Liver (tissue), 9 donors: Measurements from ENCODE around the gene ELAC1. TPM values are rescaled to one million over a fixed set of nuclear protein-coding genes. Genes with fewer than 3 reads are reported as not detected.

ENCODE experiments used
- DNase-seq: peaks from one replicate; pipeline ENCODE4 v3.0.0-alpha.2; 2017; ENCODE audit warnings: low spot score
- H3K27ac ChIP-seq, 2 donors: one replicate each; pipeline ENCODE4 v1.7.0; 2013; ENCODE audit warnings: inconsistent platforms in 2 of 2, low read length in 2 of 2, control low read depth in 1 of 2, low read depth in 1 of 2, mild to moderate bottlenecking in 1 of 2
- H3K27me3 ChIP-seq, 4 donors: one replicate each; pipeline versions ENCODE4 v1.6.1 to v1.7.0; 2013; ENCODE audit warnings: low read length in 3 of 4, inconsistent platforms in 1 of 4, mild to moderate bottlenecking in 1 of 4, moderate library complexity in 1 of 4; ENCODE audit not compliant: control insufficient read depth in 4 of 4, insufficient read depth in 4 of 4
- H3K36me3 ChIP-seq, 4 donors: one replicate each; pipeline versions ENCODE4 v1.6.1 to v1.7.0; 2013; ENCODE audit warnings: low read length in 3 of 4, mild to moderate bottlenecking in 3 of 4, low read depth in 1 of 4, moderate library complexity in 1 of 4; ENCODE audit not compliant: control insufficient read depth in 4 of 4, insufficient read depth in 3 of 4
- H3K4me1 ChIP-seq, 4 donors: one replicate each; pipeline versions ENCODE4 v1.6.1 to v1.7.0; 2013; ENCODE audit warnings: low read length in 3 of 4, mild to moderate bottlenecking in 3 of 4, moderate library complexity in 1 of 4; ENCODE audit not compliant: control insufficient read depth in 4 of 4, insufficient read depth in 4 of 4
- H3K4me3 ChIP-seq, 3 donors: one replicate each; pipeline versions ENCODE4 v1.6.1 to v1.7.0; 2013; ENCODE audit warnings: low read length in 3 of 3, control low read depth in 1 of 3, low read depth in 1 of 3, mild to moderate bottlenecking in 1 of 3
- H3K9ac ChIP-seq, 2 donors: one replicate each; pipeline ENCODE4 v1.7.0; 2013; ENCODE audit warnings: low read length in 2 of 2, mild to moderate bottlenecking in 2 of 2, moderate library complexity in 2 of 2, control low read depth in 1 of 2, low read depth in 1 of 2
- H3K9me3 ChIP-seq, 4 donors: one replicate each; pipeline versions ENCODE4 v1.6.1 to v1.7.0; 2013; ENCODE audit warnings: low read length in 3 of 4; ENCODE audit not compliant: control insufficient read depth in 4 of 4
- ATF3 ChIP-seq: IDR thresholded peaks from 2 replicates; pipeline ENCODE4 v1.6.1; 2016; ENCODE audit warnings: antibody characterized with exemption
- CTCF ChIP-seq: fragments of 150-350 bp; IDR thresholded peaks from 2 replicates; pipeline ENCODE4 v1.5.1; 2017; ENCODE audit warnings: improper control_type of control experiment, low read depth, low read length; ENCODE audit not compliant: missing input control
- EGR1 ChIP-seq, 2 donors: IDR thresholded peaks; 2 replicates each; pipeline ENCODE4 v1.6.1; 2016 to 2018; ENCODE audit warnings: antibody characterized with exemption in 2 of 2, low read depth in 2 of 2
- FOXA1 ChIP-seq: IDR thresholded peaks from 2 replicates; pipeline ENCODE4 v1.6.1; 2016; ENCODE audit warnings: antibody characterized with exemption
- FOXA2 ChIP-seq: IDR thresholded peaks from 2 replicates; pipeline ENCODE4 v1.6.1; 2016; ENCODE audit warnings: antibody characterized with exemption
- GABPA ChIP-seq, 2 donors: IDR thresholded peaks in 1 of 2; conservative IDR thresholded peaks in 1 of 2; 2 replicates each; pipeline ENCODE4 v1.6.1; 2016; ENCODE audit warnings: antibody characterized with exemption in 2 of 2, mild to moderate bottlenecking in 1 of 2, moderate library complexity in 1 of 2
- HNF4A ChIP-seq, 2 donors: conservative IDR thresholded peaks; 2 replicates each; pipeline ENCODE4 v1.6.1; 2016; ENCODE audit warnings: antibody characterized with exemption in 2 of 2, mild to moderate bottlenecking in 2 of 2
- HNF4G ChIP-seq: IDR thresholded peaks from 2 replicates; pipeline ENCODE4 v1.6.1; 2016; ENCODE audit warnings: antibody characterized with exemption
- JUND ChIP-seq, 2 donors: IDR thresholded peaks; 2 replicates each; pipeline ENCODE4 v1.6.1; 2016; ENCODE audit warnings: antibody characterized with exemption in 2 of 2
- MAX ChIP-seq: IDR thresholded peaks from 2 replicates; pipeline ENCODE4 v1.6.1; 2016; ENCODE audit warnings: antibody characterized with exemption
- NR2F2 ChIP-seq: IDR thresholded peaks from 2 replicates; pipeline ENCODE4 v1.6.1; 2016; ENCODE audit warnings: antibody characterized with exemption
- RAD21 ChIP-seq, 2 donors: IDR thresholded peaks; 2 replicates each; pipeline ENCODE4 v1.6.1; 2016; ENCODE audit warnings: antibody characterized with exemption in 2 of 2, mild to moderate bottlenecking in 2 of 2
- REST ChIP-seq: IDR thresholded peaks from 2 replicates; pipeline ENCODE4 v1.6.1; 2016; ENCODE audit warnings: antibody characterized with exemption, mild to moderate bottlenecking
- RXRA ChIP-seq, 2 donors: IDR thresholded peaks; 2 replicates each; pipeline ENCODE4 v1.6.1; 2017 to 2018; ENCODE audit warnings: antibody characterized with exemption in 2 of 2, mild to moderate bottlenecking in 1 of 2
- SP1 ChIP-seq: IDR thresholded peaks from 2 replicates; pipeline ENCODE4 v1.6.1; 2018; ENCODE audit warnings: antibody characterized with exemption, mild to moderate bottlenecking
- TAF1 ChIP-seq: conservative IDR thresholded peaks from 2 replicates; pipeline ENCODE4 v1.6.1; 2016; ENCODE audit warnings: antibody characterized with exemption, mild to moderate bottlenecking
- YY1 ChIP-seq: IDR thresholded peaks from 2 replicates; pipeline ENCODE4 v1.6.1; 2016; ENCODE audit warnings: antibody characterized with exemption, mild to moderate bottlenecking
- ZBTB33 ChIP-seq: IDR thresholded peaks from 2 replicates; pipeline ENCODE4 v1.6.1; 2016; ENCODE audit warnings: antibody characterized with exemption
- WGBS: extraction: QIAGEN DNeasy Blood & Tissue Kit; methylation state at CpG from one replicate; pipeline ENCODE4 v1.1.7; 2013; 5-methylcytosine and 5-hydroxymethylcytosine counted together
- polyA plus RNA-seq, 2 donors: library from polyadenylated mRNA; stranded (reverse) in 1 of 2; unstranded in 1 of 2; fragments of 200-250 nt in 1 of 2; fragments of >200 nt in 1 of 2; fragmentation: Nextera tagmentation in 1 of 2; extraction: Ambion mirVana in 1 of 2; gene quantifications; one replicate each; pipeline versions ENCODE4 v1.2.1 to v1.2.3, GENCODE V29; 2013 to 2015
- total RNA-seq, 2 donors: library from RNA; depleted of rRNA; stranded (reverse); fragments of >200 nt; gene quantifications; one replicate each; pipeline ENCODE4 v1.2.3, GENCODE V29; 2014
- donor health status: healthy.
- donor health status: healthy.
- donor health status: healthy.
- donor health status: healthy.
- donor health status: healthy.

ELAC1 gene
- total and polyA plus RNA-seq, 4 donors, result 4.9 to 10.2 (median 7.0) TPM

GRCh38 chr18:50950626-50951025, 17.2 kb upstream of the ELAC1 start:
- peaks cover 0 to 2% (median 2%) of the 10 kb centered on the region in 4 donors for H3K36me3 ChIP-seq
- no peaks in the 10 kb centered on the region for H3K27me3 ChIP-seq
- no peak overlapping the region for H3K9ac ChIP-seq
- no peaks in the 10 kb centered on the region for H3K9me3 ChIP-seq
- TF ChIP-seq JUND (IDR thresholded peaks at IDR 0.05) (no peak), FOXA2 (no peak), RAD21 (IDR thresholded peaks at IDR 0.05) (no peak), HNF4G (no peak), HNF4A (conservative IDR thresholded peaks at IDR 0.05) (no peak), EGR1 (IDR thresholded peaks at IDR 0.05; ENCODE audit: low read depth in 2 of 2) (no peak), SP1 (no peak), ZBTB33 (no peak), REST (no peak), ATF3 (no peak), TAF1 (no peak), RXRA (IDR thresholded peaks at IDR 0.05) (no peak), FOXA1 (no peak), NR2F2 (no peak), GABPA (IDR thresholded peaks at IDR 0.05 in 1 of 2, conservative IDR thresholded peaks at IDR 0.05 in 1 of 2) (no peak)
- no peak overlapping the region for H3K4me3 ChIP-seq
- WGBS, result 93% methylated on average over 4 of the region's 4 CpGs
- H3K4me1 ChIP-seq, result no peaks in the 10 kb centered on the region
- no peak for DNase-seq
- no peak overlapping the region for H3K27ac ChIP-seq

- Histone ChIP-seq H3K4me3 (no peak overlapping the region), H3K9ac (no peak overlapping the region), H3K27me3 (no peaks in the 10 kb centered on the region), H3K36me3 (no peaks in the 10 kb centered on the region), H3K9me3 (no peaks in the 10 kb centered on the region), H3K27ac (no peak overlapping the region), H3K4me1 (no peaks in the 10 kb centered on the region)
- DNase-seq, result no peak
- no peak for TF ChIP-seq NR2F2
- TF ChIP-seq FOXA1, result no peak
- TF ChIP-seq YY1, result no peak
- TF ChIP-seq GABPA (IDR thresholded peaks at IDR 0.05 in 1 of 2, conservative IDR thresholded peaks at IDR 0.05 in 1 of 2), result no peak
- TF ChIP-seq MAX, result no peak
- TF ChIP-seq CTCF, result no peak
- TF ChIP-seq REST, result no peak
- no peak for TF ChIP-seq TAF1
- TF ChIP-seq RAD21 (IDR thresholded peaks at IDR 0.05), result no peak
- TF ChIP-seq ZBTB33, result no peak
- no peak for TF ChIP-seq JUND (IDR thresholded peaks at IDR 0.05)
- TF ChIP-seq HNF4A (conservative IDR thresholded peaks at IDR 0.05), result no peak
- no peak for TF ChIP-seq ATF3
- no peak for TF ChIP-seq EGR1 (IDR thresholded peaks at IDR 0.05; ENCODE audit: low read depth in 2 of 2)
- no peak for TF ChIP-seq RXRA (IDR thresholded peaks at IDR 0.05)
- WGBS, result 81% methylated on average over 3 of the region's 3 CpGs
These were observed 14.0 kb upstream of the ELAC1 start for GRCh38 chr18:50953822-50954221.
